H1 (cell line): ENCODE data around the gene ZWILCH. TPM values are rescaled to one million over a fixed set of nuclear protein-coding genes. Genes with fewer than 3 reads are reported as not detected.

Source experiments
- BCL11A ChIP-seq, 2 experiments: IDR thresholded peaks; one replicate each; pipeline ENCODE4 v1.6.1; 2011; ENCODE audit warnings: low read depth in 2 of 2, low read length in 2 of 2, mild to moderate bottlenecking in 2 of 2
- CHD2 ChIP-seq: IDR thresholded peaks from 2 replicates; pipeline ENCODE4 v1.6.1; 2012; ENCODE audit warnings: low read length, improper control_type of control experiment
- KDM1A ChIP-seq: fragments of 200-600, 300-600 bp; sonication (generic); IDR thresholded peaks from 2 replicates; pipeline ENCODE4 v1.7.1; 2016; ENCODE audit warnings: mild to moderate bottlenecking, low read length, borderline replicate concordance
- POLR2A ChIP-seq, 2 experiments: IDR thresholded peaks; 1 replicate in 1 of 2; 2 replicates in 1 of 2; pipeline ENCODE4 v1.6.1; 2011; ENCODE audit warnings: low read depth in 2 of 2, low read length in 2 of 2, mild to moderate bottlenecking in 2 of 2; ENCODE audit errors: control extremely low read depth in 1 of 2
- POU5F1 ChIP-seq: IDR thresholded peaks from 2 replicates; pipeline ENCODE4 v1.6.1; 2011; ENCODE audit warnings: low read depth, mild to moderate bottlenecking, low read length, moderate library complexity
- polyA plus RNA-seq, 7 experiments: library from polyadenylated mRNA; depleted of rRNA in 3 of 7; stranded (reverse) in 5 of 7; unstranded in 2 of 7; fragments of >200 nt in 5 of 7; fragments of 200-250 nt in 2 of 7; gene quantifications; 1 replicate in 5 of 7; 2 replicates in 1 of 7; 4 replicates in 1 of 7; pipeline versions ENCODE4 v1.2.1 to v1.2.3, GENCODE V29; 2011 to 2013; ENCODE audit warnings: missing spikeins in 2 of 7, mixed read lengths in 2 of 7
- total RNA-seq: library from RNA; stranded (reverse); fragmentation: NEBNext Ultra II Directional; extraction: Animal tissue kit (Norgen Biotek cat#: 25700); gene quantifications from 2 replicates; pipeline ENCODE4 v1.2.1, GENCODE V29; 2021
- TF ChIP-seq, protein P1 (sequence below): IDR thresholded peaks from 2 replicates; pipeline ENCODE4 v1.6.1; 2012; ENCODE audit warnings: inconsistent platforms
- TF ChIP-seq, protein P2 (sequence below): IDR thresholded peaks from 2 replicates; pipeline ENCODE4 v1.6.1; 2011; ENCODE audit warnings: low read depth, mild to moderate bottlenecking, low read length; ENCODE audit not compliant: insufficient read depth

ZWILCH gene
- total and polyA plus RNA-seq, 2 of the 8 experiments (the other 6 are each of a cell fraction or from before 2014, with no cell fraction given): 18.1 to 61.5 TPM

DNA sequence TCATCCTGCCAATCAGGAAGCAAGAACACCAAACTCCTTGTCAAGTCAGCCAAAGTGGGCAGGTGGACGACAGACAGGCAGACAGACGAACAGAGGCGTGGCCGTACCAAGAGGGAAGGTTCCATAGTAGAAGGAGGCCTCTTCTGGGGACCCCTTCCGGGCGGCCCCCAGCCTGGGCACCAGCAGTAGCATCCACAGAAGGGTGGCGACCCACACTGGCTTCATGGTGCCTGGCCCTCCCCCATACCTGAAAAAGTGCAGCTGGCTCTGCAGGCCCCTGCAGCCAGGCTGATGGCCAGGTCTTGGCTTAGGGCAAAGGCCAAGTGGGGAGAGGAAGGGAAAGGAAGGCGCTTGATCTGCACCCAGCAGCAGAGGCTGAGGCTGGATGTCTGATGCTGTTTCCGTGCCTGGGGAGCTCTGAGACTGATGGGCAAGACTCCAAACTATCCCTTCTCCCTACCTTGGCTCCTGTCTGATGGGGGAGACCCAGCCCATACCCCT, 60.1 kb downstream of the ZWILCH start (continued):
- TF ChIP-seq, protein P1, sequence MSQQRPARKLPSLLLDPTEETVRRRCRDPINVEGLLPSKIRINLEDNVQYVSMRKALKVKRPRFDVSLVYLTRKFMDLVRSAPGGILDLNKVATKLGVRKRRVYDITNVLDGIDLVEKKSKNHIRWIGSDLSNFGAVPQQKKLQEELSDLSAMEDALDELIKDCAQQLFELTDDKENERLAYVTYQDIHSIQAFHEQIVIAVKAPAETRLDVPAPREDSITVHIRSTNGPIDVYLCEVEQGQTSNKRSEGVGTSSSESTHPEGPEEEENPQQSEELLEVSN: no peak
- TF ChIP-seq KDM1A (no peak), BCL11A (IDR thresholded peaks at IDR 0.05; ENCODE audit: low read depth in 2 of 2, low read length in 2 of 2) (no peak), POU5F1 (no peak), POLR2A (IDR thresholded peaks at IDR 0.05; ENCODE audit: control extremely low read depth in 1 of 2, low read depth in 2 of 2, low read length in 2 of 2) (no peak), CHD2 (no peak)
- TF ChIP-seq, protein P2, sequence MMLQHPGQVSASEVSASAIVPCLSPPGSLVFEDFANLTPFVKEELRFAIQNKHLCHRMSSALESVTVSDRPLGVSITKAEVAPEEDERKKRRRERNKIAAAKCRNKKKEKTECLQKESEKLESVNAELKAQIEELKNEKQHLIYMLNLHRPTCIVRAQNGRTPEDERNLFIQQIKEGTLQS: no peak
